ENCODE results near the gene GINM1. TPM values are rescaled to one million over a fixed set of nuclear protein-coding genes. Genes with fewer than 3 reads are reported as not detected.

GINM1 gene
- total RNA-seq = 55.5 and 69.1 TPM in 2 replicates

DNA sequence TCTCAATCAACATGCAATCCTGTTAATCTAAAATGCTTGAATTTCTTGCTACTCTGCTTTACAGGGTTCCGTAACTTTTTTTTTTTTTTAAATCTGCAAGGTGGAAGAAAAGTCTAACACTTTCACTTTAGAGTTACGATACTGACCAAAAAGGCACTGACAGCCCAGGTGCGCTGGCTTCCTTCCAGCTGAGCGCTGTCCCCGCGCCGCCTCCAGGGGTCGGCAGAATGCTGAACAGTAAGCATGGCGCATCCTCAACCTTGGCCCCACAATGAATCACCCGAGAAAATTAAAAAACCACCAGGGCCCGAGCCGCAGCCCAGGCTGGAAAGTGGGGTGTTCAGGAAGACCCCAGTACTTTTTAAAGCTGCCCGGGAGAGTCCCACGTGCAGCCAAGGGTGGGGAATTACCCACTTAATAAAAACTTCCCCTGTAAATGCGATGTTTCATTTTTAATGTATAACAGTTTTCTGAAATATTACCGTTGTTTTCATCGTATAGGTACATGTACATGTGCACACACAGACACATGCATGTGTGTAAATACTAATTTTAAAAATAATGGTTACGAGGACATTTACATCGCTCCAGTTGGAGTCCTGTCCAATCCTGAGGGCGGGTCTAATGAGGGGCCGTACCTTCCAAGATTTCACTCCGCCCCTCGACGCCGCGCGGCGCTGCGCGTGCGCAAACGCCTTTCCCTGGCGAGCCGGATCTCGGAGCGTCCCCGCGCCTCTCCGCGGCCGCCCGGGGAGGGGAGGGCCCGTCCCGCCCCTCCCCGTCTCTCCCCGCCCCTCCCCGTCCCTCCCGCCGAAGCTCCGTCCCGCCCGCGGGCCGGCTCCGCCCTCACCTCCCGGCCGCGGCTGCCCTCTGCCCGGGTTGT, at the start of gene GINM1:
TSS of gene GINM1 (plus strand) at position 849 of the 883 bp plus-strand sequence. CDS start 40 bp downstream, outside the sequence.

GRCh38 chr6:149545754-149546471, 20.3 kb upstream of the GINM1 start, which contains the start of gene PPIL4:
Gene PPIL4, minus strand, starts transcription at chr6:149546043. Its CDS starts 38 bp downstream, at chr6:149546005.

Other genes starting within 250 kb of the GINM1 start
- 13.8 and 14.8 TPM in 2 replicates for gene TAB2, start 248.7 kb upstream of the GINM1 start, total RNA-seq
- 1.1 and 1.3 TPM in 2 replicates for gene SUMO4, start 166.1 kb upstream of the GINM1 start, total RNA-seq
- gene ZC3H12D, start 81.4 kb upstream of the GINM1 start, total RNA-seq = under 0.01 TPM in 1 of 2 replicates, not detected in the other
- gene PPIL4, start 20.3 kb upstream of the GINM1 start, total RNA-seq = 30.9 and 32.4 TPM in 2 replicates
- gene KATNA1, start 82.3 kb downstream of the GINM1 start, total RNA-seq = 31.6 and 38.4 TPM in 2 replicates
- 4.9 and 5.0 TPM in 2 replicates for gene LATS1, start 151.7 kb downstream of the GINM1 start, total RNA-seq
- 11.5 and 11.8 TPM in 2 replicates for gene NUP43, start 180.2 kb downstream of the GINM1 start, total RNA-seq
- 63.0 and 74.7 TPM in 2 replicates for gene PCMT1, start 183.4 kb downstream of the GINM1 start, total RNA-seq